Activated T-cell treated with anti-CD3 and anti-CD28 coated beads for 24 hours (primary cell): ENCODE data around the gene PDE2A.
"Not testable (repeated sequence)": the region's sequence is repeated elsewhere in the genome, so short reads cannot be mapped to it uniquely, and the experiment has no call there.

Source experiments
- DNase-seq: peaks from one replicate; pipeline ENCODE4 v3.0.0-alpha.2; 2020; ENCODE audit warnings: low read depth

Gene PDE2A

DNA sequence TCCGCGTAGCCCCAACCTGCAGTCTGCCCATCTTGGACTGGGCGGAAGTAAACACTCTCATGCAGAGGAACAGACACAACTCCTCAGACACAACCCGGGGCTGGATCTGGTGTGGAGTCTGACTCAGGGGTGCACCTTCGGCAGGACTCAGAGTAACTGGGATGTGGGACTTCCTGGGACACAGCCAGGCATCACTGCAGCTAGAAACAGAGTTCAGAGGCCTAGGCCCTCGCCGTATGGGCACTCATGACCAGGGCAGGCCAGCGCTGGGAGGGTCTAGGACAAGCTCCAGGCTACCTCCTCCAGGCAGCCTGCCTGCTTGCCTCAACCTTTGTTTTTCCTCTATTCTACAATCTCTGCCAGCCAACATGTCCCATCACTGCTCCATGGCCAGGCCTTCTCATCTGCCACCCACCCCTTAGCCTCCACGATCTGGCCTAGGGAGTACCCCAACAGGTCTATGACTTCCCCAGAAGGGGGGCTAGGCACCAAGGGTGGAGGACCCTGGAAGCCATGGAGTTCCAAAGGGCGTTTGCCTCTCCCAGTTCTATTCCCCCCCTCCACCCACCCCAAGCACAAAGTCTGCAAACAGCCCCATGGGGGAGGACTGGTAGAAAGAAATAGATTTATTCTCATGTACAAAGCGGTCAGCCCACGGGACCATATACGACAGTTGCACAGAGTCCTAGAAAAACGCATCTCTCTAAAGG lies 98.5 kb downstream of the PDE2A start:
- DNase-seq = no peak

DNA sequence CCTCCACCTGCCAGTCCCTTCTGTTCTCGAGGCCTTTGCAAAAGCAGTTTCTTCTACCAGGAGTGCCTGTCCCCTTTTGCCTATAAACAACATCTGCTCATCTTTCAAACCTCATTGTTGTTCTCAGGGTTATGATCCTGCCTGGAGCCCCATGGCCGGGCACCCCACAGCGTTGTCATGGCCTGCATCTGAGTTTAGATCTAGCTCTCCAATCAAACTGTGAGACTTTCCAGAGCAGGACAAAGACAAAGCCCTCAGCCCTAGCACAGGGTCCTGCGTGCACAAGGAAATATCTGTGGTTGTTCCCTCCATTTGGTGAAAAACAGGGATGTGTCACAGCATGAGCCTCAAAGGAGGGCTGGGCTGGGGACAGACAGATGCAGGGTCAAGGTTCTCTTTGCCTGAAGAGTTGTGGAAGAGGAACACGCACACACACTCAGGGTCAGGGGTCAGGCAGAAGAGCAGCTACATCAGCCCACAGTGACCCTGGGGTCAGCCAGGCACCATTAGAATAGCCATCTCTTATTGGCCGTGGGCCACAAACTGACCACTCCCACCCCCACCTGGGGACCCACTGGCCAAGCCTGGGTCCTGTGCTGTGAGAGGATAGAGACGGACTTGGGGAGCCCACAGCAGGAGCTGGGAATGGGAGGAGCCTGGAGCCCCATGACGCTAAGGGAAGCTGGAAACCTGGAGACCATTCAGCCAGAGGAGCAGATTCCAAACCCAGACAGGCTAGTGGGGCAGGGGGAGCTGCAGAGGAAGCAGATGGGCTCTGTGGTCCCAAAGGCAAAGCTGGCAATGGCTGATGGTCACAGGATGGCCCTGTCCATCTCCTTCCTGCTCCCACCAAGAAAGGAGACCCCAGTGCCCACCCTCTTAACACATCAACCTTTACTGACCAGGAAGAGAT lies 99.4 kb downstream of the PDE2A start:
- DNase-seq = no peak

DNA sequence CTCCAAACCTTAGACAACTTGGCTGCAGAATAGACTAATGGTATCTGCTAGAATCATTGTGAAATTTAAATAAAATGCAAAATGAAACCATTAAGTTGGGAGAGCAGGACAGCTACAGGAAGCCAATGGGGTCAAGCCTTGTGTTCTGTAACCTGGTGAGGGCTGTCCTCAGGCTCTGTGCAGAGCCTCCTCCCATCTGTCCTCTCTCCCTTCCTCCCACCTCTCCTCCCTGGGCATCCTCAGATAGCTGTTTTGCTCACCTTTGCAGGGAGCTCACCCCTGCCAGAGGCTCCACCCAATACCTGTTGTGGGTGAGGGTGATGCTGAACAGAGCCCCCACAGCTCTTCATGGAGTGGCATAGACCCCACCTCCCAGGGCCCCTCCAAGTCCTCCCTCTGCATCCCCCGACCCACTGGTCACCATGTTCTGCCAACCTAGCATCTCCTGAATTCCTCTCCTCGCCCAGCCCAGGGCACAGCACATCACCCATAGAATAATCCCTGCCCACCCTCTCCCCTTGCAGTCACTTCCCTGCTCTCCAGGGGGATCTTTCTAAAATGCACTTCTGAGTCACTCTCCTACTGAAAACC lies 100.3 kb downstream of the PDE2A start:
- no peak for DNase-seq

DNA sequence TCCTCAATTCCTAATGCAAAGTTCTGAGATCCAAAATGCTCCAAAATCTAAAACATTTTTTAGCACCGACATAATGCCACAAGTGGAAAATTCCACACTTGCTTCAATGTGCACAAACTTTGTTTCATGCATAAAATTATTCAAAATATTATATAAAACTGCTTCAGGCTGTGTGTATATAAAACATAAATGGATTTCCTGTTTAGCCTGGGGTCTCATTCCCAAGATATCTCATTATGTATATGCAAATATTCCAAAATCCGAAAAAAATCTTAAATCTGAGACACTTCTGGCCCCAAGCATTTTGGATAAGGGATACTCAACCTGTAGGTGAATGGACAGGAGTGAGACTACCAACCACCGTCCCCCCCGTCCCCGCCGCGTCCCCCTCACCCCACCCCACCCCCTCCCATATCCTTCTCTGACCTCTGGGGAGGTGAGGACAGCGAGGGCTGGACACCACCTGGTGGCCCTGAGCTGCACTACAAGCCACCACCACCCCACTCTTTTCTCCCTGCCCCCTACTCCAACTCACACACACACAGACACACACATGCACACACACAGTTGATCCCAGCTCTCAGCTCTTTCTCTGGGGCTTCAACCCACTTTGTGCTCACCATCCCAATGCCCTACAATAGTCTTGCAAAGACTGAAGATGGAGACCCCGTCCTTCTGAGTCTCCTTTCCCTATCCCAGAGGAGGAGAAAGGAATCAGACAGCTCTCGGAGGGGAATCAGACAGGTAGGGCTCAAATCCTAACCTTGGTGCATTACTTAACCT lies 101.0 kb downstream of the PDE2A start:
- DNase-seq = no peak

DNA sequence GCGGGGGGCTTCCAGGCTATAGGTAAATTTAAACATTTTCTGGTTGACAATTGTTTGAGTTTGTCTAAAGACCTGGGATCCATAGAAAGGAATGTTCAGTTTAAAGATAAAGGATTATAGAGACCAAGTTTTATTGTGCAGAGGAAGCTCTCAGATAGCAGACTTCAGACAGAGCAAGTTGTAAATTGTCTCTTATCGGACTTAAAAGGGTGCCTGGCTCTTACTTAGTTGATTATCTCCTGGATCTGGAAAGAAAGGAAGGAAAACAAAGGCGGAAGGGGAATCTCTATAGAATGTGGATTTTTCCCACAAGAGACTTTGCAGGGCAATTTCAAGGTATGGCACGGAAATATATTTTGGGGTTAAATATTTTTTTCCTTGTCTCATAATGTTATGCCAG lies 101.7 kb downstream of the PDE2A start:
- not testable (repeated sequence) for DNase-seq

DNA sequence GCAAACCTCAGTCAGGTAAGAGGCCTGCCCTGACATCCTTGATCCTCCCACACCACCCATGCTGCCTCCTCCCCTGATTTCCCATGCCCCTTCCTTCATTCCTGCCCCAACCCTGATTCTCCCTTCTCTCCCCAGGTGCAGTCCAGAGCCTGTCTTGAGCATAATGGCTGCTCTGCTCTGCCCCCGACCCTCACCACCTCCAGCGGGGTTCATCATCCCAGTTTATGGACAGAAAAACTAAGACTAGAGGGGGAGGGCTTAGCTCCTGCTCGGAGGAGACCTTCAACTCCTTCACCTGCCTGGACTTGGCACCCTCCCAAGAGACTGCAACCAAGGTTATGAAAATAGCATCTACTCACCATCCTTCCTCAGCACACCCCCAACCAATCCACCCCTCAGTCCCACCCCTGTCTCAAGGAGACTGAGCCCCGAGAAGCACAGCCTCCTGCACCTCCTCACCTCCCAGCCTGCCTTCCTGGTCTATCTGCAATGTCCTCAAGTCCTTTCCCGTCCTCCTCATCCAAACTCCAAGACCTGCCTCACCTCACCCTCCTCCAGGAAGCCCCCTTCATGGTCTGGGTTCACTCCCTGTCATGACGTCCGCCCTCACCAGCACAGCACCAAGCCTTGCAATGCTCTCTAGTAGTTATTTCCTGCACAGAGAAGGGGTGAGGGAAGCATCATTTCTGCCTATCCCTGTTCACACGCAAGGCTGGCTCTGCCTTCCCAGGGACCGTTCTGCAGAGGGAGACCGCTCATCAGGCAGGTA lies 103.1 kb downstream of the PDE2A start:
- DNase-seq = no peak

DNA sequence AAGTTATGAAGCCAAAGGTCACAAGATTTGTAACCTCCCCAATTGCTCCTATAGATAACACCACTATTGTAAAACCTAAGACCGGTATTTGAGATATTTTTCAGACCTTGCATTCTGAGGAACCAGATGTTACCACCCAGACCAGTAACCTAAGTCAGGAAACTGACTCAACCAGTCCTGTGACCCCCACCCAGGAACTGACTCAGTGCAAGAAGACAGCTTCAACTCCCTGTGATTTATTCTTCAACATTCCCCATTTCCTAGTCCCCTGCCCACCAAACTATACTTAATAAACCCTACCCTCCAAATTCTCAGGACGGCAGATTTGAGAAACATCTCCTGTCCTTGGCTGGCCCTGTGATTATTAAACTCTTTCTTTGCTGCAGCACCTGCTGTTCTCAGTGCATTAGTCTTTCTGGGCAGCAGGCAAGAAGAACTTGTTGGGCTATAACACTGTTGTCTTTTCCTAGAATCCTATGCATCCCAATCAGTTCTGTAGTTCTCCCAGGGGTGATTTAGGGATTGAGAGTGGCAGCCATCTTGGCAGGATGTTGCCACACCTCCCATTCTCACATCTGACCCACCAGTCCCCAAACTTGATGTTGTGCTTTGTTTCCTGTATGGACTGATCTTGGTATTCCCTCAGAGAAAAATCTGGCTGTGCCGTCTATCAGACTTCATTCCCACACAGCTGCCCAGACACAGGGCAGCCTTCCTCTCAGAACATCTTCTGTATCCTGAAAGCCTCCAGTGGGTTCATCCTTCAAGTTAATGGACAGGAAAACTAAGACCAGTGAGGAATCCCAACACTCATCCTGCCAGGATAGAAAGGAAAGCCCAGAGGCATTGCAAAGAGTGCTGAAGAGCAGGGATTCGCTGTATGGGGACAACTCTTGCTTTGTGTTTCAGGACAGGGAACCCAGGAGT lies 104.0 kb downstream of the PDE2A start:
- no peak for DNase-seq

DNA sequence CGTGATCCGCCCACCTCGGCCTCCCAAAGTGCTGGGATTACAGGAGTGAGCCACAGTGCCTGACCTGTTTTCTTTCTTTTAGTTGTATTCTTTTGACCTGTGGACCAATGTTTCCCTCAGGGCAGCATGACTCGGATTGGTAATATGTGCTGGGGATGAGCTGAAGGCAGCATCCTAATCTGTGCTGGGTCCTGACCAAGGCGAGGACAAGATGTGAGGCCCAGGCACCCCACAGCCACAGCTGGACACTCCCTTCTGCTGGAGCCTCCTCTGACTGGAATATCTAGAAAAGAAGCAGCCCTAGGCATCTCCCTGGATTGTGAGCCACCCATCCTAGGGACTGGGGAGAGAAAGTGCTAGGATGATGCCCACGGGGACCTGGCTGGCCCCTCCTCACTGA lies 105.4 kb downstream of the PDE2A start:
- DNase-seq = no peak

DNA sequence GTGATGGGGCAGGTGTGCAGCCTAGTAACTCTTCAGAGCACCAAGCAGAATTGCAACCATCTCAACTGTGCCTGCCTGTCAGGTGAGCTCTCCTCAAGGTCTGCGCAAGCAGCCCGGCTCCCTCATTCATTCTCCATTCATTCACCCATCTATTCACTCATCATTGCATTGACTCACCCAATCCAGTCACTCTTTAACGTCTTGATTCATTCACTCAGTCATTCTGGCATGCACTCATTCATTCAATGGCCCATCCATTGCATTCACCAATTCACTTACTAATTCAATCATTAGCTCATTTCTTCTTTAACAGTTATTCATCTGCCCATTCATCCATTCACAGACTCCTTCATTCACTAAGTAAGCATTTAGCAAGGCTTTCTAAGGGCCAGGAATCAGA lies 111.8 kb downstream of the PDE2A start:
- no peak for DNase-seq

DNA sequence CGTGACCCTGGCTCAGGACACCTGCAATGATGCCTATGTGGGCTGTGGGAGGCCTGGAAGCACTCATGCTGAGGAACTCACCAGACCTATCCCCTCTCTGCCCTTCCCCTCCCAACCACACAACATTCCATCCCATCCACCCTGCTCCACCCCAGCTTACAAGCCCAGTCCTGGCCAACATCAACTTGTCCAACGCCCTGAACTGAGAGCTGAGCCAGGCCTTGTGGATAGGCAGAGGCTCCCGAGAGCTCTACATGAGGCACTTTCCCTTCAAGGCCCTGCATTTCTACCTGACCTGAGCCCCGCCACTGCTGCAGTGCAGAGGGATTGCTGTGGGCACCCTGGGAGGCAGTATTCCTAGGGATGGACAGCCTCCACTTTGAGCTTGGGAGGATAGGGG lies 112.4 kb downstream of the PDE2A start:
- no peak for DNase-seq

DNA sequence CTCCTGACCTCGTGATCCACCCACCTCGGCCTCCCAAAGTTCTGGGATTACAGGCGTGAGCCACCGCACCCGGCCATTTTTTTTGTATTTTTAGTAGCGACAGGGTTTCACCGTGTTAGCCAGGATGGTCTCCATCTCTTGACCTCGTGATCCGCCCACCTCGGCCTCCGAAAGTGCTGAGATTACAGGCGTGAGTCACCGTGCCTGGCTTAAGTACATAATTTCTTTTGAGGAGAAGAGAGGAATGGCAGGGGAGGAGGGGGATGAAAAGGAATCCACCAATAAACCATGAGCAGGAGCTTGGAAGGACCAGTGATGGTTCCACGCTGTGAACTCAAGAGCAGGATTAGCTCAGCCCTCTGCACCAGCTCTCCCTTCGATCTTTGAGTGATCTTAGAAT lies 113.4 kb downstream of the PDE2A start:
- not testable (repeated sequence) for DNase-seq

DNA sequence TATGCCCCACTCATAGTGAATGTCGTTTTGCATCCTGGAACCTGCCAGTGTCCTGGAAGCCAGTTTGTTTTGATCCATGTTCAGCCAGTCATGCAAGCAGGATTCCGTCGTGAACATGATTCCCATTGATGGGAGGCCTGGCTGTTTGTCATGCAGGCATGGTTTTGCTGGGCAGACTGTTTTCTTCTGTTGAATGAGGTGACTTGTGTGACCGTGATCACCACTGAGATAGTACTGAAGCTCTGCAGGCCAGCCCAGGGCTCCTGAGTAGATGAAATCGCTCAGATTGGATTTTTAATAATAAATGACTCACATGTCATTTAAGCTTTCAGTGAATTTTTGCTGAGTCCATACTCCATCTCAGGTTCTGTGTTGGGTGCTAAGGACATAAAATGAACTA lies 117.8 kb downstream of the PDE2A start:
- DNase-seq = no peak

DNA sequence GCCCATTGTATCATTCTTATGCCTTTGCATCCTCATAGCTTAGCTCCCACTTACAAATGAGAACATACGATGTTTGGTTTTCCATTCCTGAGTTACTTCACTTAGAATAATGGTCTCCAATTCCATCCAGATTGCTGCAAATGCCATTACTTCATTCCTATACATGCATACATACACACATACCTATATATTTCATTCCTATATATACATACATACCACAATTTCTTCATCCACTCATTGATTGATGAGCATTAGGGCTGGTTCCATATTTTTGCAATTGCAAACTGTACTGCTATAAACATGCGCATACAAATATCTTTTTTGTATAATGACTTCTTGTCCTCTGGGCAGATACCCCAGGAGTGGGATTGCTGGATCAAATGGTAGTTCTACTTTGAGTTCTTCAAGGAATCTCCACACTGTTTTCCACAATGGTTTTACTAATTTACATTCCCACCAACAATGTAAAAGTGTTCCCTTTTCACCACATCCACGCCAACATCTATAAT lies 119.2 kb downstream of the PDE2A start:
- not testable (repeated sequence) for DNase-seq

DNA sequence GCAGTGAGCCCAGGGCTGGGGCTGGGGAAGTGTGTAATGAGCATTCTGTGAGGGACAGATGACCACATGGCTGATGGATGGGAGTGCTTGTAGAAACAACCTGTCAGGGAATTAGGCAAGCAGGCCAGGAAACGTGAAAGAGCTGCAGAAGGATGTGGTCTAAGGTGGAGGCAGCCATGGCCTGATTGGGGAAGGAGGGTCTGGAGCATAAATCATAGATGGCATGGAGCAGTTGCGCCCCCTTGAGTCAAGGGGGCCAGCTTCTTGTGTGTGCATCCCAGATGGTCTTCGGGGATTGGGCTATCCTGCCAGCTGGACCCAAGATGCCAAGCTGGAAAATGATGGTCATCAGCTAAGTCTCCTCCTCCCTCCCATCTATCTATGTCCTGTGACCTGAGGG lies 120.5 kb downstream of the PDE2A start:
- no peak for DNase-seq

DNA sequence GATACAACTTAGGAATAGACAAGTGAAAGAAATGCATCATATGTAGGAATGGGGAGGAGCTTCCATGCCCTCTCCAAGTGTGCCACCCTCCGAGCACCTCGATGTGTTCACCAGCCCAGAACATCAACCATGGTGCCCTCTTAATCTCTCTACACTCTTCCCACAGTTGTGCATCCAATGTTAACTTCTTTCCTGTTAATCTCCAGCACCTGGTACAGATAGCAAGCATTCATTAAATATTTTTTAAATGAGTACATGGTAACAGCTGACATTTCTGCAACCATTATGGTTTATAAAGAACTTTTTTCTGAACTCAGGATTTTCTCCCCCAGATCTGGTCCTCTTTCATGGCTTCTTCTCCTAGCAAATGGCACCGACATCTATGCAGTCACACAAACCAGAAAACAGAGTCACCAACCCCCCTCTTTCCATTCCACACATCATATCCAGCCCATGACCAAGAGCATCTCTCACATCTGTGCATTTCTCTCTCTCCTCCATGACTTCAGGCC lies 121.8 kb downstream of the PDE2A start:
- no peak for DNase-seq

DNA sequence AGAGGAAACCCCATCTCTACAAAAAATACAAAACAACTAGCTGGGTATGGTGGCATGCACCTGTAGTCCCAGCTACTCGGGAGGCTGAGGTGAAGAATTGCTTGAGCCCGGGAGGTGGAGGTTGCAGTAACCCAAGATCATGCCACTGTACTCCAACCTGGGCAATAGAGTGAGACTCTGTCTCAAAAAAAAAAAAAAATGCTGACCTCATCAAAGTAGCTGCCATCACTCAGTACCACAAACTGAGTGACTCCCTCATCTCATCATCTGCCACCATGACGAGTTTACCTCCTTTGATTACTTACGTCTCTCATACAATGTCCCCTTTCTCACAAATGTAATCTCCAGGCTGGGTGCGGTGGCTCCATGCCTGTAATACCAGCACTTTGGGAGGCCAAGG lies 122.7 kb downstream of the PDE2A start:
- DNase-seq = no peak

DNA sequence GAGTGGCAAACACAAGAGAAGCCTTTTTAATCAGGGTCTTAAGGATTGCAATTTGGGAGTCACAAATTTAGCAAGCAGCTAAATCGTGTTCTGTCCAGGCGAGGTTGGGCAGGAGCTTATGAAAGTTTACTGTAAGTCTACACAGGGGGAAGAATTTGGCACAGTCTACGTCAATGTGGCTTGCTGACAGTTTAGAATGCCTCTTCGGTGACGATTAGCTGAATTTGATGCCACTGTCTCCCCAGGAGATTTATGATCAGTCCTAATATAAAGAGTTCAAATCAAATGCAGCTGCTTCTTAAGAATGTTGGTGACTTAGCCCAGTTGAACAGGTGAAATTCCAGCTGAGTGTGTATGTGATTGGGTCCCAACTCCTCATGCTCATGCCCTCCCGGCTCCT lies 125.8 kb downstream of the PDE2A start:
- DNase-seq = no peak

DNA sequence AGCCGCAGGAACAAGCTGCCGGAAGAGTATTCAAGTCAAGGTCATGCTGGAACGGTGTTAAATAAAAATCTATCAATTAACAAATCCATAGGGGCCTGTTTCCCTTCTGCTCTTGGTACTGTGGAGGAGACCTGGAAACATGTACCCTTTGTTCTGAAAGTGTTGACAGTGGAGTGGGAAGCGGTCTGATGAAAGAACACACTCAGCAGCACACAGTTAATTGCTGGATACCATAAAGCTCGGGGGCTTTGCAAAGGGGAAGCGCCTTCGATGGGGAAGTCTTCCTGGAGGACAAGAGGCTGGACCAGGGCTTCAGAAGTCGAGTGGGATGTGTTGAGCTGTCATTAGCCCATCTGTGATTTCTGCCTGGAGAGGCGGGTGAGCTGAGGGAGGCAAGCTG lies 127.4 kb downstream of the PDE2A start:
- DNase-seq = no peak

DNA sequence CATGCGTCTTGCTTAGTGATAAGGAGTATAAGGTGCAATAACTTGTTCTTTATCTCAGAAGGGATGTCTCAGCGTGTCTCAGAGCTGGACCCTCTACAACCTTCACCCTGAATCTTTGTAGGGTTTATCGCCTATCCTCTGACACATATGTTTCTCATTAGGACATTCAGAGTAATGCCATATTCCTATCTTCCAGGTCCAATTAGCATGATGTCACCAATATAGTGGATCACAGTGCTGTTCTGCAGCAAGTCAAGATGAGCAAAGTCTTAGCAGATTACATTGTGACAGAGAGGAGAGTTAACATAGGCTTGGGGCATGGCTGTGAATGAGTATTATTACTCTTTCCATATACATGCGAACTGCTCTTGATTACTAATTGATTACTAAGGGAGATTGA lies 129.6 kb downstream of the PDE2A start:
- DNase-seq = no peak
